Memory B cell (primary cell): ENCODE data around the gene GID8.

Source experiments
- ATAC-seq: fragments of 150-1000 bp; cut with Tn5 transposase; 2 replicates; pipeline ENCODE4 v1.10.0; 2021; ENCODE audit warnings: low read depth, mild to moderate bottlenecking, moderate library complexity
- DNase-seq, 2 donors: peaks; one replicate each; pipeline ENCODE4 v3.0.0; 2022; ENCODE audit warnings: low spot score in 2 of 2
- H3K27ac Mint-ChIP-seq: one replicate; pipeline ENCODE4 v1.8.0; 2022; ENCODE audit warnings: mild to moderate bottlenecking, moderate library complexity, mixed read lengths
- H3K27me3 Mint-ChIP-seq: one replicate; pipeline ENCODE4 v1.8.0; 2022; ENCODE audit warnings: mixed read lengths
- H3K36me3 Mint-ChIP-seq: one replicate; pipeline ENCODE4 v1.8.0; 2022; ENCODE audit warnings: mild to moderate bottlenecking, mixed read lengths
- H3K4me1 Mint-ChIP-seq: one replicate; pipeline ENCODE4 v1.8.0; 2022; ENCODE audit warnings: mixed read lengths
- H3K4me3 Mint-ChIP-seq: one replicate; pipeline ENCODE4 v1.8.0; 2022; ENCODE audit warnings: mild to moderate bottlenecking, moderate library complexity, mixed read lengths
- H3K9me3 Mint-ChIP-seq: one replicate; pipeline ENCODE4 v1.8.0; 2022; ENCODE audit warnings: mixed read lengths

GID8 gene

DNA sequence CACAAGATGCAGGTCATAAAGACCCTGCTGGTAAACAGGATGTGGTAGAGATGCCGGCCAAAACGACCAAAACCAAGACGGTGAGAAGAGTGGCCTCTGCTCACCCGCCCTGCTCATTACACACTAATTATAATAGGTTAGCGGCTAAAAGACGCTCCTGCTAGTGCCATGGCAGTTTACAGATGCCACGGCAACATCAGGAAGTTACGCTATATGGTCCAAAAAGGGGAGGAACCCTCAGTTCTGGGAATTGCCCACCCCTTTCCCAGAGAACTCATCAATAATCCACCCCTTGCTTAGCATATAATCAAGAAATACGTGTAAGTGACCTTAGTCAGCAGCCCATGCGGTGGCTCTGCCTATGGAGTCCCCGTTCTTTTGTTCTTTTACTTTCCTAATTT, 51.3 kb downstream of the GID8 start:
- Mint-ChIP-seq H3K27ac (no peak overlapping the region), H3K4me3 (peak overlapping the region; percentile 77), H3K9me3 (no peaks in the 10 kb centered on the region), H3K27me3 (peaks cover 28% of the 10 kb centered on the region), H3K4me1 (peaks cover 9% of the 10 kb centered on the region), H3K36me3 (no peaks in the 10 kb centered on the region)
- ATAC-seq (peak; percentile 46), DNase-seq (no peak)

DNA sequence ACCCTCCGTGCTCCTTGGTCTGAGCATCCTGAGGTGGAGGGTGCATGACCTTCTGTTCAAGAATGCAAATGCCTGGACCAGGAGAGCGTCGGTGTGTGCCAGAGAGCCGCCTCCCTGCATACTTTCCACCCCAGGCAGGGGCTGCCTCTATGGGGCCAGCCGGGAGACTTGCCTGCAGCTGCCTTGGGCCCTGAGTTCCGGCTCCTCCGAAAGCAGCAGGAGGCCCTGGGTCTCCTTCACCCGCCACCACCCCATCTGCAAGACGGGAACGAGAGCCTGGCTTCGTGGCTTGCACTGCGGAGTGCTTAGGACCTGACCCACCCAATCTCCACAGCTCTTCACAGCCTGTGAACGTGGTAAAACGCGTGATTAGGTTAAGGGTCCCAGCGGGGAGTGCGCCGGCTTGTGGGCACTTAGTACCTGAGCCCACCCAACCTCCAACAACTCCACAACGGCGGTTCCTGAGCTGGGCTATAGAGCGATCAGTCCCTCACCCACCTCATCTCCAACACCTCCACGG, 52.4 kb downstream of the GID8 start:
- no peak for DNase-seq
- H3K27ac Mint-ChIP-seq = no peak overlapping the region
- peaks cover 24% of the 10 kb centered on the region for H3K27me3 Mint-ChIP-seq
- H3K9me3 Mint-ChIP-seq = no peaks in the 10 kb centered on the region
- ATAC-seq = no peak
- peaks cover 9% of the 10 kb centered on the region for H3K4me1 Mint-ChIP-seq
- no peaks in the 10 kb centered on the region for H3K36me3 Mint-ChIP-seq
- H3K4me3 Mint-ChIP-seq = no peak overlapping the region

DNA sequence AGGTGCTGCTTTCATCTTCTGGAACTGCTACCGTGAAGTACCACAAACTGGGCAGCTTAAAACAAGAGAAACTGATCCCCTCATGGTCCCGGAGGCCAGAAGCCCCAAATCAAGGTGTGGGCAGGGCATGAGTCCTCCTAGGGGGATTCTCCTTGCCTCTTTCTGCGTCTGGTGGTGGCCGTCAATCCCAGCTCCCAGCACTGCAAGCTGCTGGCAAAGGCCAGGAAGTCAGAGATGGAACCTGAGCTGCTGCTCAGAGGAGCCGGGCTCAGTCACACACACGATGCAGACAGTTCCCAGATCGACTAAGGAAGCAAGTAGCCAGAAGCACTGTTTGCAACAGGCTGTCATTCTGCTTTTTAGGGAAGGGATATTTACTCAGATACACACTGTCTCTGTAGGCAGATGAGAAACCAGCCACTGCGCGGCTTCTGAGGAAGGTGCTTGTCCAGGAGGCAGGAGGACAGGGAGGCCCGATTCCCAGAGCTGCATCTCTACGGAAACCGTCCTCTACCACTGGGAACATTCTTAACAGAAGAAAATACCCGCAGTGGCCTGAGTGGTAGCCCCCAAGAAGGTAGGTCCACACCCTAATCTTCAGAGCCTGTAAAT, 53.4 kb downstream of the GID8 start:
- peaks cover 5% of the 10 kb centered on the region for H3K4me1 Mint-ChIP-seq
- no peak overlapping the region for H3K27ac Mint-ChIP-seq
- ATAC-seq (no peak), DNase-seq (no peak)
- H3K9me3 Mint-ChIP-seq = no peaks in the 10 kb centered on the region
- H3K36me3 Mint-ChIP-seq = no peaks in the 10 kb centered on the region
- H3K4me3 Mint-ChIP-seq = no peak overlapping the region
- peaks cover 18% of the 10 kb centered on the region for H3K27me3 Mint-ChIP-seq

DNA sequence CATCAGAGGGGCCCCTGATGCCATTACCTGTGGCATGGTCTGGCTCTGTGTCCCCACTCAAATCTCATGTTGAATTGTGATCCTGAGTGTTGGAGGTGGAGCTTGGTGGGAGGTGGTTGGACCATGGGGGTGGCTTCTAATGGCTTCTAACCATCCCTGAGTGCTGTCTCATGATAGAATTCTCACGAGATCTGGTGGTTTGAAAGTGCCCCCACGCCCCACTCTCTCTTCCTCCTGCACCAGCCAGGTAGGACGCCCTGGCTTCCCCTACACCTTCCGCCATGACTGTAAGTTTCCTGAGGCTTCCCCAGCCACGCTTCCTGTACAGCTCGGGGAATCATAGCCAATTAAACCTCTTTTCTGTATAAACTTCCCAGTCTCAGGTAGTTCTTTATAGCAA, 53.9 kb downstream of the GID8 start:
- DNase-seq (no peak), ATAC-seq (peak; percentile 51)
- Mint-ChIP-seq H3K36me3 (no peaks in the 10 kb centered on the region), H3K4me1 (peaks cover 5% of the 10 kb centered on the region), H3K9me3 (no peaks in the 10 kb centered on the region), H3K4me3 (no peak overlapping the region), H3K27me3 (peaks cover 22% of the 10 kb centered on the region), H3K27ac (no peak overlapping the region)

DNA sequence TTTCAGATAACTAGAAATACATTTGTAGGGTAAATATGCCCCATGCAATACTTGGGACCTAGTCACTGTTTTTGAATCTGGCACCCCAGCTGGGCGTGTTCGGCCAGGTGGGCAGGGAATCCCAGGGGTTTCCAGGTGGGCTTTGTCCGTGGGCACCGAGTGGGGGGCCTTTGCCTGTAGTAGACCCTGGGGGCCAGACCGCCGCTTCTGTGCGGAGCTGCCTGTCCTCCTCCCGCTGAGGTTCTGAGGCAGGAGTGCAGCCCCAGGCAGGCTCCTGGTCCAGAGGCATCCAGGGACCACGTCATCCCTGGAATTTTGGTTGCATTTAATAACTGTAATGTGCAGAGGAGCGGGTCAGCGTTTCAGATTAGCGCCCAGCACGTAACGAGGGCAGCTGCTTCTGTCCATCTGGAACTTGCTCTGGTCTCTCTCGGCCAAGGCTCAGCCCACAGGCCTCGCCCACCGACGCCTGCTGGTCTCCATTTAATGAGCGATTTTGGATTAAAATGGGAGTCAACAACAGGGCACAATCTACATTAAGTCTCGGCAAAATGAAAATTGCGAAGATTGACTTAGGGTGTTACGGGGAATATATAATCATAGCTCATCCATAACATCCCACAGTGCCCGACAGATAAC, 56.0 kb downstream of the GID8 start:
- H3K27ac Mint-ChIP-seq = no peak overlapping the region
- DNase-seq = no peak
- H3K36me3 Mint-ChIP-seq = no peaks in the 10 kb centered on the region
- H3K27me3 Mint-ChIP-seq = peaks cover 27% of the 10 kb centered on the region
- H3K9me3 Mint-ChIP-seq = no peaks in the 10 kb centered on the region
- H3K4me3 Mint-ChIP-seq = no peak overlapping the region
- no peak for ATAC-seq
- peaks cover 3% of the 10 kb centered on the region for H3K4me1 Mint-ChIP-seq

DNA sequence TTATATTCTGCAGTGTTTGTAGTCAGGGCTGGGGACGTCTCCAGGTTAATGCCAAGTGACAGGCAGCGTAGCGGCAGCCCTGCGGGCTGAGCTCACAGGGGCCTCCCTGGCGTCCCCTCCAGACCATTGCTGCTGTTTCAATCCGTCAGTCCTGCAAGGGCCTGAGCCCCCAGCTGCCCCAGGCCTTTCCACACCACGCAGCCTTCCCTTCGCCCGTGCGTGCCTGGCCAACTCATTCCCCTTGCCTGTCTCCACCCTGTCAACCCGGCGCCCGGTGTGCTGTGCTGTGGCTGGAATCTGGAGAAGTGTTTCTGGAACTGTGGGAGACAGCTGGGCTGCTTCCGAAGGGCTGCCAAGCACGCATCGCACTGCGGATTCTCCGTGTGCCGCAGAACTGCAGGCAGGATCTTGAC, 56.9 kb downstream of the GID8 start:
- ATAC-seq = no peak
- H3K4me3 Mint-ChIP-seq = no peak overlapping the region
- no peaks in the 10 kb centered on the region for H3K9me3 Mint-ChIP-seq
- no peak for DNase-seq
- peaks cover 29% of the 10 kb centered on the region for H3K27me3 Mint-ChIP-seq
- H3K27ac Mint-ChIP-seq = no peak overlapping the region
- H3K4me1 Mint-ChIP-seq = peaks cover 2% of the 10 kb centered on the region
- no peaks in the 10 kb centered on the region for H3K36me3 Mint-ChIP-seq

DNA sequence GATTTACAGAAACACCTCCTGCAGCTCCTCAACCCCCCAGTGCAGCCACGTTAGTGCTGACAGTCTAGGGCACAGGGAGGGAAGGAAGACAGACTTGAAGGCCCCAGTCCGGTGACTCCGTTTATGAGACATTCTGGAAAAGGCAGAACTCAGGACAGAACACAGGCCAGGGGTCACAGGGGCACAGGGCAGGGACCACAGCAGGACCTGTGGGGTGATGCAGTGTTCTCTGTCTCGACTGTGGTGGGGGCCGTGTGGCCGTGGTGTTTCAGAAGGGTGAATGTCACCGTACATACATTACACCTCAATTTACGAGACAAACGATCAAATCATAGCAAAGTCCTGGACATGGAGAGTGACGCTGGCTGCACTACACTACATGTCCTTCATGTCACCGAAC, 57.5 kb downstream of the GID8 start:
- Mint-ChIP-seq H3K4me3 (no peak overlapping the region), H3K9me3 (no peaks in the 10 kb centered on the region), H3K36me3 (no peaks in the 10 kb centered on the region), H3K27ac (no peak overlapping the region), H3K27me3 (peaks cover 34% of the 10 kb centered on the region), H3K4me1 (peaks cover 2% of the 10 kb centered on the region)
- no peak for DNase-seq
- ATAC-seq = no peak

DNA sequence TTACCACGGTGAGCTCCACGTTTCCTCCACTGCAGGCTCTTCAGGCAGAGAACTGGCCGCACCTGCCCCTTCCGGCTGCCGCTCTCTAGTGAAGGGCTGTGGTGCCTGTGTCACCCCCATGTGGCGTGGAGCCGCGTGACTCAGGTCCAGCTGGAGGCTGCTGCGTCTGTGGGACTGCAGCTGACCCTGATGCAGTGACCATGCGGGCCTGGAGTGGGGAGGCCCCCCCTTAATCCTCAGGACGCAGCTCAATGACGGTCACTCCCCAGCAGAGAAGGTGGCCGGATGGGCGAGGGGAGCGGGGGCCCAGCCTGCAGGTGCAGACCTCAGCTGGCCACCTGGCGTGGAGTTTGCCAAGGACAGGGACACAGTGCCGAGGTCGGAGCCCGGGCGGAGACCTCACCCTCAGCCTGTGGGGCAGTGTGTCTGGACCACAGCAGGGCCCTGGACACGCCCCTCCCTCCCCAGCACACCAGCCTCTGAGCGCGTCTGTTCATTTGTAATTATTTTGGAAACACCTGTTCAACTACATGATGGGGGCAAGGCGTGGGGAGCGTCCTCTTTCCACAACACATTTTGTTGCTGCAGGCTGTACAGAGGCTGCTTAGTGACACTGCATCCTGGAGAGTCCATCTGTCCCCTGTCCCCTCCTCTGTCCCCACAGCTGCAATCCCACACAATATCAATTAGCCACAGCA, 58.1 kb downstream of the GID8 start:
- H3K27ac Mint-ChIP-seq = no peak overlapping the region
- no peak overlapping the region for H3K4me3 Mint-ChIP-seq
- H3K27me3 Mint-ChIP-seq = peaks cover 35% of the 10 kb centered on the region
- no peaks in the 10 kb centered on the region for H3K36me3 Mint-ChIP-seq
- no peak for ATAC-seq
- no peaks in the 10 kb centered on the region for H3K9me3 Mint-ChIP-seq
- DNase-seq = no peak
- peaks cover 2% of the 10 kb centered on the region for H3K4me1 Mint-ChIP-seq

DNA sequence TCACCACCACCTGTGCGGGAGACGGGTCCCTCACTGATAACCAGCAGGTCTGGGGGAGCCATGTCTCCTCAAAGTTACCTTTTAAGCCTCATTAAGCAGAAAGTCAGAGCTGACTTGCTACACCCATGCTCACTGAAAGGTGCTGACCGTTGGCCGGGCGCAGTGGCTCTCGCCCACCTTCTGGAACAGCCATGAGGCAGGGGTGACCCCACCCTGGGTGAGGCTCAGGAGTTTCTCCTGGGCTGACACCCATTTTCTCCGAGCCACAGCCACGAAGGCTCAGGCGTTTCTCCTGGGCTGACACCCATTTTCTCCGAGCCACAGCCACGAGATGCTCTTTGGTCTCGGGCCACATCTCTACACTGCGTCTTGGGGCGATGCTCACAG, 58.6 kb downstream of the GID8 start:
- ATAC-seq (no peak), DNase-seq (no peak)
- Mint-ChIP-seq H3K4me1 (peaks cover 2% of the 10 kb centered on the region), H3K27me3 (peaks cover 35% of the 10 kb centered on the region), H3K4me3 (no peak overlapping the region), H3K36me3 (no peaks in the 10 kb centered on the region), H3K27ac (no peak overlapping the region), H3K9me3 (no peaks in the 10 kb centered on the region)

DNA sequence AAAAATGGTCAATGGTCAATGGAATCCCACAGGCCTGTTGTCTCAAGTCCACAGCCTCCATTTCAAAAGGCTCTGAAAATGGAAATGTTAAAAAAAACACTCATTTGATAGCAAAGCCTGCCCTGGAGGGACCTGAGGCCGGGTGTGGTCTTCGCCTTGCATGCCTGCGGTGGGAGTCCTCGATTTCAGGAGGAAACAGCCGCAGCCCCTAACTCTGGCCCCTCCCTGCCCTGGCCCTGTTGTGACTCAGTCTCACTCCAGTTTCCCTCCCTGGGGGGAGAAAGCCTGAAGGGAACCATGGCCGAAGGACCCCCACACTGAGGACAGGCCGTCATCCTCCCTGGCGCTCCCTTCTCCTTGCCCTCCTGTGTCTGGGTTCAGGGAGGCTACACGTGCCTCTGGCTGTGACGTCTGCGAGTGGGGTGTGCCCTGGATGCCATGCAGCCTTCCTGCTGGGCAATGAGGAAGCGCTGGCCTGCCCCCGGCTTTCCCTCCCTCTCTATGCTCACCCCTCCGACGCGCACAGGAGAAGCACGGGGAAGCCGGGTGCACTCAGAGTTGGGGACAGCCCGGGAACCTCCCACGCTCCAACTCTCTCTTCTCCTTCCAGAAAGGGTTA, 59.6 kb downstream of the GID8 start:
- no peak overlapping the region for H3K4me3 Mint-ChIP-seq
- DNase-seq (no peak), ATAC-seq (no peak)
- H3K9me3 Mint-ChIP-seq = no peaks in the 10 kb centered on the region
- peaks cover 32% of the 10 kb centered on the region for H3K27me3 Mint-ChIP-seq
- no peak overlapping the region for H3K27ac Mint-ChIP-seq
- no peaks in the 10 kb centered on the region for H3K4me1 Mint-ChIP-seq
- H3K36me3 Mint-ChIP-seq = no peaks in the 10 kb centered on the region
